CD4-positive, alpha-beta T cell treated with Interleukin-15 for 1 hour (primary cell): ENCODE measurements around the gene UPK1A.
"Not testable (repeated sequence)": the region's sequence is repeated elsewhere in the genome, so short reads cannot be mapped to it uniquely, and the experiment has no call there.

ENCODE experiments used
- DNase-seq: peaks from one replicate; pipeline ENCODE4 v3.0.0-alpha.2; 2020

Gene UPK1A

GRCh38 chr19:35719402-35720162, 53.3 kb downstream of the UPK1A start:
- DNase-seq: no peak

GRCh38 chr19:35720163-35720524, 53.8 kb downstream of the UPK1A start:
- no peak for DNase-seq

- DNase-seq: no peak
Measured at GRCh38 chr19:35720648-35721047, 54.3 kb downstream of the UPK1A start.

- DNase-seq: no peak
Measured at GRCh38 chr19:35721374-35721773, 55.1 kb downstream of the UPK1A start.

GRCh38 chr19:35722461-35722860, 56.1 kb downstream of the UPK1A start:
- no peak for DNase-seq

GRCh38 chr19:35722897-35723296, 56.6 kb downstream of the UPK1A start:
- DNase-seq: no peak

GRCh38 chr19:35723671-35724070, 57.4 kb downstream of the UPK1A start:
- DNase-seq: no peak

- not testable (repeated sequence) for DNase-seq
Measured at GRCh38 chr19:35724132-35724531, 57.8 kb downstream of the UPK1A start.

GRCh38 chr19:35724560-35724959, 58.2 kb downstream of the UPK1A start:
- DNase-seq: no peak

- no peak for DNase-seq
Measured at GRCh38 chr19:35725216-35725861, 59.0 kb downstream of the UPK1A start.

- DNase-seq: no peak
Measured at GRCh38 chr19:35727053-35727955, 61.0 kb downstream of the UPK1A start.
